Neural progenitor cell (in vitro differentiated cells): ENCODE data around the gene STXBP5. TPM values are rescaled to one million over a fixed set of nuclear protein-coding genes. Genes with fewer than 3 reads are reported as not detected.
A peak's percentile ranks its signal among the peaks of the same experiment; 100 is the strongest.

Experiments
- DNase-seq: peaks from one replicate; pipeline ENCODE4 v3.0.0-alpha.2; 2016; ENCODE audit warnings: low spot score
- H2AFZ ChIP-seq: fragments of 200-600 bp; sonication (generic); replicated peaks from 2 replicates; pipeline ENCODE4 v1.6.1; 2016; ENCODE audit warnings: antibody characterized with exemption
- H3F3A ChIP-seq: fragments of 200-600 bp; sonication (generic); 2 replicates; pipeline ENCODE4 v1.6.1; 2016; ENCODE audit warnings: antibody characterized with exemption, low read depth
- H3K27ac ChIP-seq: fragments of 200-600 bp; sonication (generic); 2 replicates; pipeline ENCODE4 v1.5.1; 2016; ENCODE audit warnings: mild to moderate bottlenecking
- H3K27me3 ChIP-seq: fragments of 200-600 bp; sonication (generic); 2 replicates; pipeline ENCODE4 v1.6.1; 2016; ENCODE audit warnings: mild to moderate bottlenecking, moderate library complexity
- H3K36me3 ChIP-seq: fragments of 200-600 bp; sonication (generic); 2 replicates; pipeline ENCODE4 v1.5.1; 2016
- H3K4me1 ChIP-seq: fragments of 200-600 bp; sonication (generic); 2 replicates; pipeline ENCODE4 v1.6.1; 2016; ENCODE audit warnings: mixed run types
- H3K4me2 ChIP-seq: fragments of 200-600 bp; sonication (generic); 2 replicates; pipeline ENCODE4 v1.6.1; 2016
- H3K4me3 ChIP-seq: fragments of 200-600 bp; sonication (generic); 2 replicates; pipeline ENCODE4 v1.5.1; 2016
- H3K79me2 ChIP-seq: fragments of 200-600 bp; sonication (generic); 2 replicates; pipeline ENCODE4 v1.6.1; 2016; ENCODE audit warnings: low read depth
- H3K9ac ChIP-seq: fragments of 200-600 bp; sonication (generic); 2 replicates; pipeline ENCODE4 v1.6.1; 2016
- H3K9me3 ChIP-seq: fragments of 200-600 bp; sonication (generic); 2 replicates; pipeline ENCODE4 v1.5.1; 2016; ENCODE audit warnings: low read depth
- H4K20me1 ChIP-seq: fragments of 200-600 bp; sonication (generic); 2 replicates; pipeline ENCODE4 v1.6.1; 2016; ENCODE audit warnings: low read depth
- H3K27ac Mint-ChIP-seq: 3 replicates; pipeline ENCODE4 v1.8.0; 2021; ENCODE audit warnings: mixed read lengths
- H3K27me3 Mint-ChIP-seq: 2 replicates; pipeline ENCODE4 v1.8.0; 2022; ENCODE audit warnings: low read depth, mild to moderate bottlenecking, inconsistent platforms, moderate library complexity, mixed read lengths; ENCODE audit not compliant: insufficient read depth
- H3K36me3 Mint-ChIP-seq: 3 replicates; pipeline ENCODE4 v1.8.0; 2021; ENCODE audit warnings: mixed read lengths
- H3K4me1 Mint-ChIP-seq: 3 replicates; pipeline ENCODE4 v1.8.0; 2021; ENCODE audit warnings: mixed read lengths
- H3K4me3 Mint-ChIP-seq: 3 replicates; pipeline ENCODE4 v1.8.0; 2021; ENCODE audit warnings: mild to moderate bottlenecking, moderate library complexity, mixed read lengths
- H3K9me3 Mint-ChIP-seq: 3 replicates; pipeline ENCODE4 v1.8.0; 2020; ENCODE audit warnings: mixed read lengths
- CTCF ChIP-seq: fragments of 200-600 bp; sonication (generic); IDR thresholded peaks from 2 replicates; pipeline ENCODE4 v1.5.1; 2017; ENCODE audit warnings: antibody characterized with exemption, mild to moderate bottlenecking
- EZH2 ChIP-seq: fragments of 200-600 bp; sonication (generic); IDR thresholded peaks from 2 replicates; pipeline ENCODE4 v1.6.1; 2017; ENCODE audit warnings: antibody characterized with exemption, mild to moderate bottlenecking, moderate library complexity
- EZH2phosphoT487 ChIP-seq: fragments of 200-600 bp; sonication (generic); IDR thresholded peaks from 2 replicates; pipeline ENCODE4 v1.6.1; 2017; ENCODE audit warnings: antibody characterized with exemption
- total RNA-seq: library from RNA; depleted of rRNA; stranded (reverse); fragments of >200 nt; gene quantifications from 2 replicates; pipeline ENCODE4 v1.2.3, GENCODE V29; 2015; ENCODE audit warnings: low replicate concordance

Gene STXBP5
- total RNA-seq, 1 donor from 2014 or later = 12.0 TPM

- Histone ChIP-seq H3K4me1 (peaks cover 3% of the 10 kb centered on the region), H3K4me2 (no peak overlapping the region), H3K9ac (no peak overlapping the region), H3K9me3 (no peaks in the 10 kb centered on the region), H3K4me3 (no peak overlapping the region), H3K79me2 (peaks cover 3% of the 10 kb centered on the region), H3K36me3 (peaks cover 7% of the 10 kb centered on the region), H4K20me1 (no peaks in the 10 kb centered on the region), H3K27me3 (no peaks in the 10 kb centered on the region), H3K27ac (no peak overlapping the region), H3F3A (no peaks in the 10 kb centered on the region), H2AFZ (no peak overlapping the region)
- peaks cover 15% of the 10 kb centered on the region for H3K36me3 Mint-ChIP-seq
- H3K27me3 Mint-ChIP-seq = no peaks in the 10 kb centered on the region
- TF ChIP-seq CTCF = no peak
- no peak for TF ChIP-seq EZH2phosphoT487
- no peak for TF ChIP-seq EZH2
- no peak for DNase-seq
- no peak overlapping the region for H3K27ac Mint-ChIP-seq
- H3K4me1 Mint-ChIP-seq = no peaks in the 10 kb centered on the region
- no peaks in the 10 kb centered on the region for H3K9me3 Mint-ChIP-seq
- H3K4me3 Mint-ChIP-seq = no peak overlapping the region
Observed at GRCh38 chr6:147234685-147235084, 30.5 kb downstream of the STXBP5 start.

GRCh38 chr6:147238164-147238563 lies 33.9 kb downstream of the STXBP5 start:
- Mint-ChIP-seq H3K27me3 (no peaks in the 10 kb centered on the region), H3K4me3 (no peak overlapping the region), H3K9me3 (no peaks in the 10 kb centered on the region), H3K4me1 (no peaks in the 10 kb centered on the region), H3K27ac (no peak overlapping the region), H3K36me3 (peaks cover 12% of the 10 kb centered on the region)
- H3K79me2 ChIP-seq = no peaks in the 10 kb centered on the region
- H3F3A ChIP-seq = no peaks in the 10 kb centered on the region
- peak overlapping the region; percentile 40 for H3K27ac ChIP-seq
- no peaks in the 10 kb centered on the region for H3K9me3 ChIP-seq
- no peak for DNase-seq
- TF ChIP-seq EZH2 = no peak
- TF ChIP-seq EZH2phosphoT487 = no peak
- TF ChIP-seq CTCF = no peak
- H3K4me1 ChIP-seq = peaks cover 3% of the 10 kb centered on the region
- no peaks in the 10 kb centered on the region for H3K27me3 ChIP-seq
- no peak overlapping the region for H3K4me2 ChIP-seq
- no peak overlapping the region for H3K9ac ChIP-seq
- no peak overlapping the region for H3K4me3 ChIP-seq
- H3K36me3 ChIP-seq = peaks cover 7% of the 10 kb centered on the region
- H2AFZ ChIP-seq = no peak overlapping the region
- no peaks in the 10 kb centered on the region for H4K20me1 ChIP-seq

- H3K4me2 ChIP-seq = no peak overlapping the region
- H3K27ac ChIP-seq = no peak overlapping the region
- H3F3A ChIP-seq = no peaks in the 10 kb centered on the region
- Mint-ChIP-seq H3K27me3 (no peaks in the 10 kb centered on the region), H3K4me1 (no peaks in the 10 kb centered on the region), H3K27ac (no peak overlapping the region), H3K9me3 (no peaks in the 10 kb centered on the region), H3K36me3 (peaks cover 12% of the 10 kb centered on the region), H3K4me3 (no peak overlapping the region)
- no peak for DNase-seq
- H3K36me3 ChIP-seq = peaks cover 7% of the 10 kb centered on the region
- H3K9me3 ChIP-seq = no peaks in the 10 kb centered on the region
- H3K79me2 ChIP-seq = no peaks in the 10 kb centered on the region
- no peaks in the 10 kb centered on the region for H3K27me3 ChIP-seq
- H3K4me3 ChIP-seq = no peak overlapping the region
- H2AFZ ChIP-seq = no peak overlapping the region
- no peaks in the 10 kb centered on the region for H4K20me1 ChIP-seq
- peaks cover 3% of the 10 kb centered on the region for H3K4me1 ChIP-seq
- no peak overlapping the region for H3K9ac ChIP-seq
- TF ChIP-seq EZH2phosphoT487 = no peak
- no peak for TF ChIP-seq CTCF
- TF ChIP-seq EZH2 = no peak
Observed at GRCh38 chr6:147238906-147239305, 34.7 kb downstream of the STXBP5 start.
